NK-92 treated with Interleukin-12 subunit alpha and Interleukin-12 subunit beta, amount 100 ng/mL, for 24 hours (cell line): ENCODE results near the gene ANKS1A.
"Not testable (repeated sequence)": the region's sequence is repeated elsewhere in the genome, so short reads cannot be mapped to it uniquely, and the experiment has no call there.

Experiments used
- DNase-seq: peaks from one replicate; lab custom pipeline; 2025; lab: John Stamatoyannopoulos, UW

ANKS1A gene, protein sequence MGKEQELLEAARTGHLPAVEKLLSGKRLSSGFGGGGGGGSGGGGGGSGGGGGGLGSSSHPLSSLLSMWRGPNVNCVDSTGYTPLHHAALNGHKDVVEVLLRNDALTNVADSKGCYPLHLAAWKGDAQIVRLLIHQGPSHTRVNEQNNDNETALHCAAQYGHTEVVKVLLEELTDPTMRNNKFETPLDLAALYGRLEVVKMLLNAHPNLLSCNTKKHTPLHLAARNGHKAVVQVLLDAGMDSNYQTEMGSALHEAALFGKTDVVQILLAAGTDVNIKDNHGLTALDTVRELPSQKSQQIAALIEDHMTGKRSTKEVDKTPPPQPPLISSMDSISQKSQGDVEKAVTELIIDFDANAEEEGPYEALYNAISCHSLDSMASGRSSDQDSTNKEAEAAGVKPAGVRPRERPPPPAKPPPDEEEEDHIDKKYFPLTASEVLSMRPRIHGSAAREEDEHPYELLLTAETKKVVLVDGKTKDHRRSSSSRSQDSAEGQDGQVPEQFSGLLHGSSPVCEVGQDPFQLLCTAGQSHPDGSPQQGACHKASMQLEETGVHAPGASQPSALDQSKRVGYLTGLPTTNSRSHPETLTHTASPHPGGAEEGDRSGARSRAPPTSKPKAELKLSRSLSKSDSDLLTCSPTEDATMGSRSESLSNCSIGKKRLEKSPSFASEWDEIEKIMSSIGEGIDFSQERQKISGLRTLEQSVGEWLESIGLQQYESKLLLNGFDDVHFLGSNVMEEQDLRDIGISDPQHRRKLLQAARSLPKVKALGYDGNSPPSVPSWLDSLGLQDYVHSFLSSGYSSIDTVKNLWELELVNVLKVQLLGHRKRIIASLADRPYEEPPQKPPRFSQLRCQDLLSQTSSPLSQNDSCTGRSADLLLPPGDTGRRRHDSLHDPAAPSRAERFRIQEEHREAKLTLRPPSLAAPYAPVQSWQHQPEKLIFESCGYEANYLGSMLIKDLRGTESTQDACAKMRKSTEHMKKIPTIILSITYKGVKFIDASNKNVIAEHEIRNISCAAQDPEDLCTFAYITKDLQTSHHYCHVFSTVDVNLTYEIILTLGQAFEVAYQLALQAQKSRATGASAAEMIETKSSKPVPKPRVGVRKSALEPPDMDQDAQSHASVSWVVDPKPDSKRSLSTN

DNA sequence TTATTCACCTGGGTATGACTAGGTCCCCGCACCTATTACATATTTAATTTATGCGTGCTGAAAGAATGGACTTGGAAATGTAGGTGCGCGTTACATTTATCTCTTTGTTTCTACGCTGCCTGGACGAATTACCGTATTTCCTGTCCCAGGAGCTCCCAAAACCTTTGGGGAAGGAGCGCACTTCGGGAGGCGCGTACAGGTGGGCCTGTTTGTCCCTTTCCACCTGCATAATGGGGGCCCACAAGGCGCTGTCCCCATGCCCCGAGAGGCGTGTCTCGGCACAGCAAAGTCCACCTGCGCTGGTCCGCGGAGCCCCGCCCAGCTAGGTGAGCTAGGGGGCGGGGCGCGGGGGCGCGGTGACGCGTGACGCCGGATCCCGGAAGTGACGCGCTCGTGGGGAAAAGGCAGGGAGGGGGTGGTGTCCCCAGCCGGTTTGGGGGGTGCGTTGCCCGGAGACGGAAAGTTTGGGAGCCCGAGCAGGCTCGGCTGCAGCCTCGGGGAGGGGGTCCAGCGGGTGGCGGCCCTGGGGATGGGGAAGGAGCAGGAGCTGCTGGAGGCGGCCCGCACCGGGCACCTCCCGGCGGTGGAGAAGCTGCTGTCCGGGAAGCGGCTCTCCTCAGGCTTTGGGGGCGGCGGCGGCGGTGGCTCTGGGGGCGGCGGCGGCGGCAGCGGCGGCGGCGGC, at the start of gene ANKS1A:
Gene ANKS1A (plus strand): TSS at position 382 of the 682 bp plus-strand sequence. CDS start 148 bp downstream, at position 530.
- DNase-seq = peak; percentile 81

GRCh38 chr6:34839666-34840352, 49.2 kb upstream of the ANKS1A start:
- DNase-seq = no peak

- DNase-seq = not testable (repeated sequence)
These were observed 40.0 kb upstream of the ANKS1A start for GRCh38 chr6:34849066-34849465.

DNA sequence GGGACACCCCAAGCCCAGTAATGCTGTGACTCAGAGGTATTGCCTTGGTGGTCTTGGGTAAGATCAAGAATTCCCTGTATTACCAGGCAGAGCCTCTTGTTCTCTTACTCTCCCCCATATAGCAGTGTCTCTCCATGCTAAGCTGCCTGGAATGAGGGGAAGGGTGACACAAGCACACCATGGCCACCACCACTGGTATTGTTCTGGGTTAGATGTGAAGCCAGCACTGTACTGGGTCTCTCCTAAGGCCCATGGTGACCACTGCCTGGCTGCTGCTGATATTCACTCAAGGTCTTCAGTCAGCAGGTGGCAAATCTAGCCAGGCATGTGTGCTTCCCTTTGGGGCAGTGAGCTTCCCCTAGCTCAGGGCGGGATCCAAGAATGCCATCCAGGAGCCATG, 37.7 kb upstream of the ANKS1A start:
- no peak for DNase-seq

DNA sequence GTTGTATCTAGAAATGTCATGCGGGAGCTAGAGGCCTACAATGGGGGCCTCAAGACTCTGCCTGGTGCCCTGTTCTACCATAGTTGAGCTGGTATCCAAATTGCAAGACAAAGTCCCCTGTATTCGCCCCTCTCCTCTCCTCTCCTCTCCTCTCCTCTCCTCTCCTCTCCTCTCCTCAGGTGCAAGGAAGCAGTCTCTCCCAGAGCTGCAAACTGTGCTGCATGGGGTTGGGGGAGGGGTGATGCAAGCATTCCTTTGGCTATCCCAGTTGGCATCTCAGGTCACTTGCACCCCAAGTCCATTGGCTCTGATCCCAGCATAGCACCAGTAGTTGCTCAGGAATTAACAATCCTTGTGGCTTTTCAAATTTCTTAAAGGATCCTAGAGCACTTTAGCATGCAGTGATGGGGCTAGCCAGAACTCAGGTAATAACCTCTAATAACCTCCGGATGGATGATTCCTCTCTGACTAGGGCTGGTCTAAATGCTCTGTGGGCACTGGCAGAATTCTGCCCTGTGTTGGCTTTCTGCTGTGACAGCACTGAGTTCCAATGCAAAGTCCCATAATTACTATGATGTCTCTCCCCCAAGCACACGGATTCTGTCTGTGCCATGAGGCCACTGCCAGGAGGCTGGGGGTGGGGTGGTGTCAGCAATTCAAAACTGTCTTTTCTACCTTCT, 36.5 kb upstream of the ANKS1A start:
- no peak for DNase-seq

GRCh38 chr6:34855463-34855862, 33.6 kb upstream of the ANKS1A start:
- DNase-seq = no peak

- no peak for DNase-seq
These were observed 30.4 kb upstream of the ANKS1A start for GRCh38 chr6:34858681-34859080.

DNA sequence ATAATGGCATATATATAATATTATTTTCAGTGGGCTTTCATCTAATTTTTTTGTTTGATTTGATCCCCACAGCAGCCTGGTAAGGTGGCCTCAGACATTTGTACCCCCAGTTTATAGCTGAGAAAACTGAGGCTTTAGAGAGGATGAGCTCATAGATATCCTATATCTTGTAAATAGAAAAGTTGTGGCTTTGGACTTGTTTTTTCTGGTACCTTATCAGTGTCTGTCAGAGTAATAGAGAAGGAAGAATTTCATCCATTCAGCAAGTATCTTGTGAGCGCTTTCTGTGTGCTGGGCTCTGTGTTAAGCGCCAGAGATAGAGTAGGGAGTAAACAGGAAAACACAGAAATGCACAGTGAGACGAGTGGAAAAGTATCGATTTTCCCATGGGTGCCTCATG, 29.1 kb upstream of the ANKS1A start:
- no peak for DNase-seq

- DNase-seq = no peak
These were observed 28.3 kb upstream of the ANKS1A start for GRCh38 chr6:34860776-34861175.

DNA sequence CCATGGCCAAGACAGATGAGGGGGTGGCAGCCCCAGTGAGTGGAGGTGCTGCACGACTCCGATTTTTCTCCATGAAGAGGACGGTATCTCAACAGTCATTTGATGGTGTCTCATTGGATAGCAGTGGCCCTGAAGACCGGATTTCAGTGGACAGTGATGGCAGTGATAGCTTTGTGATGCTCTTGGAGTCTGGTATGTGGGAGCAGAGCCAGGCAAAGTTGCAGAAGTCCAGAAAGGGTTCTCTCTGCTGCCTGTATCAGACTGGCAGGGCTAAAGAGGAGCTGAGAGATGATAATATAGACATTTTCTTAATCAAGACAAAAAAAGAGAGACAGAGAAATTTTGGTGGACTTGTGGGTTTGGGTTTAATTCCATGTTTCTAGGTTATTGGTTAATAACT, 25.0 kb upstream of the ANKS1A start:
- DNase-seq = no peak

DNA sequence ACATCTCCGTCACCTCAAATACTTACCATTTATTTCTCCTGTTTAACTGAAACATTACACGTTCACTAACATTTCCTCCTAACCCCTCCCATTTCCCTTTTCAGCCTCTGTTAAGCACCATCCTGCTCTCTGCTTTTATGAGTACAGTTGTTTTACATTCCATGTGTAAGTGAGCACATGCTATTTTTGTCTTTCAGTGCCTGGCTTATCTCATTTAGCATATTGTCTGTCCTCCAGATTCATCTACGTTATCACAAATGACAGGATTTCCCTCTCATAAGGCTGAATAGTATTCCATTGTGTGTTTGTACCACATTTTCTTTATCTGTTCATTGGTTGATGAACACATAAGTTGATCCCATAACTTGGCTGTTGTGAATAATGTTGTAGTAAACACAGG, 23.9 kb upstream of the ANKS1A start:
- DNase-seq = no peak

DNA sequence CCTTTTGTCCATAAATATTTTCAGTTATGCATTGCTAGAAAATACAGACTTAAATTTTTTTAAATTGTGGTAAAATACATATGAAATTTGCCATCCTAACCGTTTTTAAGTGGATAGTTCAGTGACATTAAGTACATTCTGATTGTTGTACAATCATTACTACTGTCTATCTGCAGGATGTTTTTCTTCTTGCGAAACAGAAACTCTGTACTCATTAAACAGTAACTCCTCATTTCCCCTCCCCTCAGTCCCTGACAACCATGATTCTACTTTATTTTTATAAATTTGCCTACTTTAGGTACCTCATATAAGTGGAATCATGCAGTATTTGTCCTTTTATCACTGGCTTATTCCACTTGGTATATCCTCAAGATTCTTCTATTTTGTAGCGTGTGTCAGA, 22.5 kb upstream of the ANKS1A start:
- no peak for DNase-seq

GRCh38 chr6:34867484-34867883, 21.6 kb upstream of the ANKS1A start:
- no peak for DNase-seq

DNA sequence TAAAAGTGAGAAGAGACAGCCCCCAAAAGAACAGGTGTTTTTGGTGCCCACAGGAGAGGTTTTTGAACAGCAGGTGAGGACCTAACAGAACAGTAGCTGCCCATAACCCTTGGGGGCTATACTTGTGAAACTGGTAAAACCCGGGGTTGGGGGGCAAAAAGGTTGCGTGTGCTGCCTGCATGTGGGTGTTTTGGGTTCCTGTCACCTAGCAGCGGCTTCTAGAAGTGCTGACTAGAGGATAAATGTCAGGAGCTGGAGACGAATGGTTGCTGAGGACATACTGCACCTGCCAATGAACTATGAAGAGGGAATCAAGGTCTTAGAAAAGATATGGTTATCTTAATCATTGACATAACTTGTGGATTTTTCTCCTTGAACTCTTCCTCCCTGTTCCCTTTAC, 17.2 kb upstream of the ANKS1A start:
- no peak for DNase-seq

GRCh38 chr6:34872332-34872731, 16.7 kb upstream of the ANKS1A start:
- DNase-seq = no peak

GRCh38 chr6:34875292-34876213, 13.5 kb upstream of the ANKS1A start:
- DNase-seq = no peak

DNA sequence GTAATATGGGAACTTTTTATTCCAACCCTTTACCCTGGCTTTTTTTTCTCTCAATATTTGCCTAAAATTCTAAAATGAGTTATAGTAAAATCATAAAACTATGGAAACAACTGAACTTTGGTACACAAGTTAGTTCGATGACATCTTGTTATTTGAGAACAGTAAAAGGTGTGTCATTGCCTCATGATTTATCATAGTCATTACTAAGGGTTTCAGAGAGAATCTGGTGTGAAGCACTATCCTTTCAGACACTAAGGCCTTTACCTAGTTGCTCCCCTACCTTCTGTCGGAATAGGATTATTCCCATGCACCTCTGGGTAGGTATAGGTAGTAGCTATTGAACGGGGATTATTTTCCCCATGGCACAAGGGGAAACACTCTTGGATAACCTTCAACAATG, 12.6 kb upstream of the ANKS1A start:
- no peak for DNase-seq

- DNase-seq = no peak
These were observed 11.8 kb upstream of the ANKS1A start for GRCh38 chr6:34877259-34877658.

DNA sequence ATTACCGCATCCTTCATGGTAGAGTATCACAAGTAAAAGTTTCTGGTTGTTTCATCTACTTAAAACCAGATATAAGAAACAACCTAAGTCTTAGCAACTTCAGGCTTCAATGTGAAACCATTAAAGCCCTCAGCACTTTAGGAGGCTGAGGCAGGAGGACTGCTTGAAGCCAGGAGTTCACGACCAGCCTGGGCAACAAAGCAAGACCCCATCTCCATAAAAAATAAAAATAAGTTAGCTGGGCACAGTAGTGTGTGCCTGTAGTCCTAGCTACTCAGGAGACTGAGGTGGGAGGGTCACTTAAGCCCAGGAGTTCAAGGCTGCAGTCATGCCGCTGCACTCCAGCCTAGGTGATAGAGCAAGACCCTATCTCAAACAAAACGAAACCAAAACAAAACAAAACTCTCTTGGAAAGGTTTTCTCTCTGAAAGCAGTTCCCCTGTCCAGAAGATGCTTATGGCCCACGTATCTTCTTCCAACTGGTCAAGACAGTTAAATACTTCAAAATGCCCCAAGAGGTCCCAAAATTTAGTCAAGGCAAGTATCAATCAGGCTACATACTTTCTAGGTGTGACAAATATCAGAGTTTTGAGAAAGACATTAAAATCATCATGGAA, 11.1 kb upstream of the ANKS1A start:
- no peak for DNase-seq
